ENCODE results near the gene MALAT1. TPM values are rescaled to one million over a fixed set of nuclear protein-coding genes. Genes with fewer than 3 reads are reported as not detected.
A peak's percentile ranks its signal among the peaks of the same experiment; 100 is the strongest.

Gene MALAT1
- total and polyA plus RNA-seq, 2 of the 13 experiments (the other 11 are each of a cell fraction or from before 2014, with no cell fraction given) = 143 to 1,237 TPM

DNA sequence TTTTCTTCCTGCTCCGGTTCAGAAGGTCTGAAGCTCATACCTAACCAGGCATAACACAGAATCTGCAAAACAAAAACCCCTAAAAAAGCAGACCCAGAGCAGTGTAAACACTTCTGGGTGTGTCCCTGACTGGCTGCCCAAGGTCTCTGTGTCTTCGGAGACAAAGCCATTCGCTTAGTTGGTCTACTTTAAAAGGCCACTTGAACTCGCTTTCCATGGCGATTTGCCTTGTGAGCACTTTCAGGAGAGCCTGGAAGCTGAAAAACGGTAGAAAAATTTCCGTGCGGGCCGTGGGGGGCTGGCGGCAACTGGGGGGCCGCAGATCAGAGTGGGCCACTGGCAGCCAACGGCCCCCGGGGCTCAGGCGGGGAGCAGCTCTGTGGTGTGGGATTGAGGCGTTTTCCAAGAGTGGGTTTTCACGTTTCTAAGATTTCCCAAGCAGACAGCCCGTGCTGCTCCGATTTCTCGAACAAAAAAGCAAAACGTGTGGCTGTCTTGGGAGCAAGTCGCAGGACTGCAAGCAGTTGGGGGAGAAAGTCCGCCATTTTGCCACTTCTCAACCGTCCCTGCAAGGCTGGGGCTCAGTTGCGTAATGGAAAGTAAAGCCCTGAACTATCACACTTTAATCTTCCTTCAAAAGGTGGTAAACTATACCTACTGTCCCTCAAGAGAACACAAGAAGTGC is 661 bp upstream of the MALAT1 start (continued):
- TF ChIP-seq GLI4 (CRISPR knock-in tag; IDR thresholded peaks at IDR 0.05; ENCODE audit: borderline replicate concordance) (no peak), DNMT1 (CRISPR knock-in tag; IDR thresholded peaks at IDR 0.05) (no peak), SMARCC2 (IDR thresholded peaks at IDR 0.05) (no peak), RFX1 (IDR thresholded peaks at IDR 0.05) (no peak), ZNF720 (CRISPR knock-in tag; IDR thresholded peaks at IDR 0.05) (no peak), RNF2 (conservative IDR thresholded peaks at IDR 0.05; ENCODE audit: low read depth) (no peak), HNRNPH1 (optimal IDR thresholded peaks at IDR 0.05; ENCODE audit: low read depth, low read length) (no peak), ZNF326 (CRISPR knock-in tag; IDR thresholded peaks at IDR 0.05; ENCODE audit: borderline replicate concordance) (no peak), ZBTB38 (CRISPR knock-in tag; IDR thresholded peaks at IDR 0.05) (no peak), RXRA (CRISPR knock-in tag; IDR thresholded peaks at IDR 0.05) (no peak), RBM39 (IDR thresholded peaks at IDR 0.05; ENCODE audit: low read depth, low read length, poor library complexity, severe bottlenecking) (no peak), SRSF9 (IDR thresholded peaks at IDR 0.05; ENCODE audit: borderline replicate concordance, insufficient read depth, low read depth, low read length, poor library complexity, severe bottlenecking) (no peak), NCOA1 (CRISPR knock-in tag; IDR thresholded peaks at IDR 0.05) (no peak), RXRB (CRISPR knock-in tag; IDR thresholded peaks at IDR 0.05; ENCODE audit: borderline replicate concordance) (no peak), ZNF546 (CRISPR knock-in tag; conservative IDR thresholded peaks at IDR 0.05) (no peak), HOXA3 (CRISPR knock-in tag; IDR thresholded peaks at IDR 0.05) (no peak; the same call in 1 of the 2 replicates), PCBP1 (IDR thresholded peaks at IDR 0.05; ENCODE audit: borderline replicate concordance, low read depth, low read length) (no peak)
- TF ChIP-seq, protein P1, sequence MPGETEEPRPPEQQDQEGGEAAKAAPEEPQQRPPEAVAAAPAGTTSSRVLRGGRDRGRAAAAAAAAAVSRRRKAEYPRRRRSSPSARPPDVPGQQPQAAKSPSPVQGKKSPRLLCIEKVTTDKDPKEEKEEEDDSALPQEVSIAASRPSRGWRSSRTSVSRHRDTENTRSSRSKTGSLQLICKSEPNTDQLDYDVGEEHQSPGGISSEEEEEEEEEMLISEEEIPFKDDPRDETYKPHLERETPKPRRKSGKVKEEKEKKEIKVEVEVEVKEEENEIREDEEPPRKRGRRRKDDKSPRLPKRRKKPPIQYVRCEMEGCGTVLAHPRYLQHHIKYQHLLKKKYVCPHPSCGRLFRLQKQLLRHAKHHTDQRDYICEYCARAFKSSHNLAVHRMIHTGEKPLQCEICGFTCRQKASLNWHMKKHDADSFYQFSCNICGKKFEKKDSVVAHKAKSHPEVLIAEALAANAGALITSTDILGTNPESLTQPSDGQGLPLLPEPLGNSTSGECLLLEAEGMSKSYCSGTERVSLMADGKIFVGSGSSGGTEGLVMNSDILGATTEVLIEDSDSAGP (CRISPR knock-in tag; IDR thresholded peaks at IDR 0.05; ENCODE audit: borderline replicate concordance) = no peak
- TF ChIP-seq, protein P2, sequence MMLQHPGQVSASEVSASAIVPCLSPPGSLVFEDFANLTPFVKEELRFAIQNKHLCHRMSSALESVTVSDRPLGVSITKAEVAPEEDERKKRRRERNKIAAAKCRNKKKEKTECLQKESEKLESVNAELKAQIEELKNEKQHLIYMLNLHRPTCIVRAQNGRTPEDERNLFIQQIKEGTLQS (CRISPR knock-in tag; IDR thresholded peaks at IDR 0.05) = 0 out of 2 replicates have a peak, but pooled peaks have one; percentile 22
- TF ChIP-seq, protein P3, sequence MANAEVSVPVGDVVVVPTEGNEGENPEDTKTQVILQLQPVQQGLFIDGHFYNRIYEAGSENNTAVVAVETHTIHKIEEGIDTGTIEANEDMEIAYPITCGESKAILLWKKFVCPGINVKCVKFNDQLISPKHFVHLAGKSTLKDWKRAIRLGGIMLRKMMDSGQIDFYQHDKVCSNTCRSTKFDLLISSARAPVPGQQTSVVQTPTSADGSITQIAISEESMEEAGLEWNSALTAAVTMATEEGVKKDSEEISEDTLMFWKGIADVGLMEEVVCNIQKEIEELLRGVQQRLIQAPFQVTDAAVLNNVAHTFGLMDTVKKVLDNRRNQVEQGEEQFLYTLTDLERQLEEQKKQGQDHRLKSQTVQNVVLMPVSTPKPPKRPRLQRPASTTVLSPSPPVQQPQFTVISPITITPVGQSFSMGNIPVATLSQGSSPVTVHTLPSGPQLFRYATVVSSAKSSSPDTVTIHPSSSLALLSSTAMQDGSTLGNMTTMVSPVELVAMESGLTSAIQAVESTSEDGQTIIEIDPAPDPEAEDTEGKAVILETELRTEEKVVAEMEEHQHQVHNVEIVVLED (CRISPR knock-in tag; IDR thresholded peaks at IDR 0.05; ENCODE audit: borderline replicate concordance) = no peak

All from HepG2 (cell line).